Skeletal muscle satellite cell (primary cell): ENCODE results near the gene MRPS11.
"Not testable (repeated sequence)": the region's sequence is repeated elsewhere in the genome, so short reads cannot be mapped to it uniquely, and the experiment has no call there.

Source experiments
- H3K27me3 ChIP-seq: 2 replicates; pipeline ENCODE4 v1.7.0; 2013; ENCODE audit warnings: low read length; ENCODE audit not compliant: control insufficient read depth, insufficient read depth
- H3K36me3 ChIP-seq: 2 replicates; pipeline ENCODE4 v1.7.0; 2013; ENCODE audit warnings: mild to moderate bottlenecking, control low read depth, low read length; ENCODE audit not compliant: insufficient read depth
- H3K4me1 ChIP-seq: 2 replicates; pipeline ENCODE4 v1.7.0; 2013; ENCODE audit warnings: low read length; ENCODE audit not compliant: control insufficient read depth, insufficient read depth
- H3K4me2 ChIP-seq: 2 replicates; pipeline ENCODE4 v1.7.0; 2013; ENCODE audit warnings: mild to moderate bottlenecking, low read length
- H3K4me3 ChIP-seq: 2 replicates; pipeline ENCODE4 v1.7.0; 2013; ENCODE audit warnings: low read length
- H3K9ac ChIP-seq: 2 replicates; pipeline ENCODE4 v1.7.0; 2013; ENCODE audit warnings: mild to moderate bottlenecking, low read depth, low read length, moderate library complexity
- H3K9me3 ChIP-seq: replicated peaks from 2 replicates; pipeline ENCODE4 v1.7.0; 2013; ENCODE audit warnings: mild to moderate bottlenecking, control low read depth, low read length

MRPS11 gene

GRCh38 chr15:88463870-88464532 lies 3.5 kb upstream of the MRPS11 start:
- H3K4me2 ChIP-seq: no peak overlapping the region
- H3K27me3 ChIP-seq: no peaks in the 10 kb centered on the region
- no peaks in the 10 kb centered on the region for H3K9me3 ChIP-seq
- H3K36me3 ChIP-seq: peaks cover 42% of the 10 kb centered on the region
- H3K9ac ChIP-seq: no peak overlapping the region
- peaks cover 19% of the 10 kb centered on the region for H3K4me1 ChIP-seq
- H3K4me3 ChIP-seq: no peak overlapping the region

GRCh38 chr15:88465633-88466224 lies 1.8 kb upstream of the MRPS11 start:
- H3K4me2 ChIP-seq: peak overlapping the region; percentile 84

GRCh38 chr15:88467935-88468528 lies 524 bp downstream of the MRPS11 start:
- Histone ChIP-seq H3K27me3 (no peaks in the 10 kb centered on the region), H3K4me3 (peak overlapping the region; percentile 89), H3K9me3 (no peaks in the 10 kb centered on the region), H3K9ac (peak overlapping the region; percentile 93), H3K36me3 (peaks cover 19% of the 10 kb centered on the region), H3K4me2 (peak overlapping the region; percentile 84), H3K4me1 (peaks cover 19% of the 10 kb centered on the region)

More at GRCh38 chr15:88465633-88466224, 1.8 kb upstream of the MRPS11 start:
- Histone ChIP-seq H3K9me3 (no peaks in the 10 kb centered on the region), H3K36me3 (peaks cover 35% of the 10 kb centered on the region), H3K27me3 (no peaks in the 10 kb centered on the region), H3K4me1 (peaks cover 19% of the 10 kb centered on the region), H3K9ac (peak overlapping the region; percentile 93), H3K4me3 (peak overlapping the region; percentile 89)

- H3K4me3 ChIP-seq: peak overlapping the region; percentile 89
- H3K9me3 ChIP-seq, H3K27me3 ChIP-seq: not testable (repeated sequence)
- peaks cover 19% of the 10 kb centered on the region for H3K4me1 ChIP-seq
- peaks cover 18% of the 10 kb centered on the region for H3K36me3 ChIP-seq
- peak overlapping the region; percentile 93 for H3K9ac ChIP-seq
- H3K4me2 ChIP-seq: peak overlapping the region; percentile 84
Measured at GRCh38 chr15:88468721-88469120, 1.2 kb downstream of the MRPS11 start.

- Histone ChIP-seq H3K4me1 (peaks cover 19% of the 10 kb centered on the region), H3K36me3 (peaks cover 13% of the 10 kb centered on the region), H3K4me3 (no peak overlapping the region), H3K9me3 (no peaks in the 10 kb centered on the region), H3K9ac (no peak overlapping the region), H3K4me2 (no peak overlapping the region), H3K27me3 (no peaks in the 10 kb centered on the region)
Measured at GRCh38 chr15:88469321-88469720, 1.8 kb downstream of the MRPS11 start.

GRCh38 chr15:88470625-88471372 lies 3.3 kb downstream of the MRPS11 start:
- H3K4me2 ChIP-seq: no peak overlapping the region
- no peak overlapping the region for H3K9ac ChIP-seq
- no peaks in the 10 kb centered on the region for H3K9me3 ChIP-seq
- H3K4me3 ChIP-seq: no peak overlapping the region
- peaks cover 12% of the 10 kb centered on the region for H3K4me1 ChIP-seq
- no peaks in the 10 kb centered on the region for H3K27me3 ChIP-seq
- H3K36me3 ChIP-seq: peaks cover 20% of the 10 kb centered on the region

GRCh38 chr15:88472225-88472624 lies 4.7 kb downstream of the MRPS11 start:
- H3K36me3 ChIP-seq: peaks cover 32% of the 10 kb centered on the region
- H3K27me3 ChIP-seq: no peaks in the 10 kb centered on the region
- no peaks in the 10 kb centered on the region for H3K9me3 ChIP-seq
- peaks cover 4% of the 10 kb centered on the region for H3K4me1 ChIP-seq
- H3K9ac ChIP-seq: no peak overlapping the region
- no peak overlapping the region for H3K4me2 ChIP-seq
- H3K4me3 ChIP-seq: no peak overlapping the region

GRCh38 chr15:88473661-88474293 lies 6.3 kb downstream of the MRPS11 start:
- H3K9me3 ChIP-seq, H3K9ac ChIP-seq, H3K27me3 ChIP-seq, H3K4me2 ChIP-seq, H3K4me1 ChIP-seq, H3K4me3 ChIP-seq: not testable (repeated sequence)
- H3K36me3 ChIP-seq: peaks cover 45% of the 10 kb centered on the region

- Histone ChIP-seq H3K9me3 (no peaks in the 10 kb centered on the region), H3K27me3 (no peaks in the 10 kb centered on the region), H3K9ac (no peak overlapping the region), H3K4me3 (no peak overlapping the region), H3K4me1 (no peaks in the 10 kb centered on the region), H3K36me3 (peaks cover 45% of the 10 kb centered on the region), H3K4me2 (no peak overlapping the region)
Measured at GRCh38 chr15:88476635-88477060, 9.1 kb downstream of the MRPS11 start.

- H3K4me2 ChIP-seq: no peak overlapping the region
- no peaks in the 10 kb centered on the region for H3K4me1 ChIP-seq
- peaks cover 45% of the 10 kb centered on the region for H3K36me3 ChIP-seq
- H3K4me3 ChIP-seq: no peak overlapping the region
- no peak overlapping the region for H3K9ac ChIP-seq
- no peaks in the 10 kb centered on the region for H3K27me3 ChIP-seq
- no peaks in the 10 kb centered on the region for H3K9me3 ChIP-seq
Measured at GRCh38 chr15:88477126-88477525, 9.6 kb downstream of the MRPS11 start.

GRCh38 chr15:88477904-88478303 lies 10.4 kb downstream of the MRPS11 start:
- H3K9ac ChIP-seq: no peak overlapping the region
- no peaks in the 10 kb centered on the region for H3K27me3 ChIP-seq
- H3K4me3 ChIP-seq: no peak overlapping the region
- no peaks in the 10 kb centered on the region for H3K9me3 ChIP-seq
- H3K4me1 ChIP-seq: no peaks in the 10 kb centered on the region
- peaks cover 45% of the 10 kb centered on the region for H3K36me3 ChIP-seq
- no peak overlapping the region for H3K4me2 ChIP-seq
